ENCODE results near the gene KRT71.

DNA sequence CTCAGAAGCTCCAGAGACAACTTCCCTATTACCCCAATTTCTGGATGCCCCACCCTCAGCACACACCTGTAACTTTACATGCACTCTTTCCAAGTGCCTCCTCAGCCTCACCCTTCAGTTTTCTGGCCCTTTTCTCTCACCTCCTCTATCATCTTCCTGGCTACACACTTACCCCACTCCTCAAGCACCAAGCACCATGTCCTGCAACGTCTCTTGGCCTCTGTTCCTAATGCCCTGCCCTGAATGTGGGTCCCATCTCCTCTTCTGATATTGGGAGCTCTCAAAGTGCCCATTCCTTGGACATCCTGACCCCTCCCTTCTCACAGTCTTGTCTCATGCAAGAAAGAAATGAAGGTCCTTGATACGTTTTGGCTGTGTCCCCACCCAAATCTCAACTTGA lies 47.1 kb upstream of the KRT71 start:
- TF ChIP-seq, protein P1, sequence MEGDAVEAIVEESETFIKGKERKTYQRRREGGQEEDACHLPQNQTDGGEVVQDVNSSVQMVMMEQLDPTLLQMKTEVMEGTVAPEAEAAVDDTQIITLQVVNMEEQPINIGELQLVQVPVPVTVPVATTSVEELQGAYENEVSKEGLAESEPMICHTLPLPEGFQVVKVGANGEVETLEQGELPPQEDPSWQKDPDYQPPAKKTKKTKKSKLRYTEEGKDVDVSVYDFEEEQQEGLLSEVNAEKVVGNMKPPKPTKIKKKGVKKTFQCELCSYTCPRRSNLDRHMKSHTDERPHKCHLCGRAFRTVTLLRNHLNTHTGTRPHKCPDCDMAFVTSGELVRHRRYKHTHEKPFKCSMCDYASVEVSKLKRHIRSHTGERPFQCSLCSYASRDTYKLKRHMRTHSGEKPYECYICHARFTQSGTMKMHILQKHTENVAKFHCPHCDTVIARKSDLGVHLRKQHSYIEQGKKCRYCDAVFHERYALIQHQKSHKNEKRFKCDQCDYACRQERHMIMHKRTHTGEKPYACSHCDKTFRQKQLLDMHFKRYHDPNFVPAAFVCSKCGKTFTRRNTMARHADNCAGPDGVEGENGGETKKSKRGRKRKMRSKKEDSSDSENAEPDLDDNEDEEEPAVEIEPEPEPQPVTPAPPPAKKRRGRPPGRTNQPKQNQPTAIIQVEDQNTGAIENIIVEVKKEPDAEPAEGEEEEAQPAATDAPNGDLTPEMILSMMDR (conservative IDR thresholded peaks at IDR 0.05; ENCODE audit: low read length): no peak
- TF ChIP-seq EZH2phosphoT487 (IDR thresholded peaks at IDR 0.05; ENCODE audit: borderline replicate concordance): no peak

All from Loucy (cell line).